Immature natural killer cell (primary cell): Measurements from ENCODE around the gene LARP1. TPM values are rescaled to one million over a fixed set of nuclear protein-coding genes. Genes with fewer than 3 reads are reported as not detected.

Source experiments
- DNase-seq, 3 donors: peaks; one replicate each; pipeline ENCODE4 v3.0.0; 2022; ENCODE audit warnings: mixed read lengths in 1 of 3
- H3K27ac Mint-ChIP-seq, 6 donors: one replicate each; pipeline ENCODE4 v1.8.0; 2020; ENCODE audit warnings: mixed read lengths in 6 of 6, mild to moderate bottlenecking in 5 of 6, inconsistent platforms in 4 of 6, moderate library complexity in 3 of 6
- H3K27me3 Mint-ChIP-seq, 3 donors: one replicate each; pipeline ENCODE4 v1.8.0; 2020 to 2021; ENCODE audit warnings: low read depth in 3 of 3, mild to moderate bottlenecking in 3 of 3, mixed read lengths in 3 of 3, moderate library complexity in 3 of 3, inconsistent platforms in 1 of 3
- H3K36me3 Mint-ChIP-seq, 3 donors: one replicate each; pipeline ENCODE4 v1.8.0; 2020; ENCODE audit warnings: mixed read lengths in 3 of 3, inconsistent platforms in 2 of 3, mild to moderate bottlenecking in 2 of 3
- H3K4me1 Mint-ChIP-seq, 2 donors: one replicate each; pipeline ENCODE4 v1.8.0; 2020; ENCODE audit warnings: inconsistent platforms in 2 of 2, mild to moderate bottlenecking in 2 of 2, mixed read lengths in 2 of 2, moderate library complexity in 1 of 2
- H3K4me3 Mint-ChIP-seq, 5 donors: one replicate each; pipeline ENCODE4 v1.8.0; 2020; ENCODE audit warnings: mild to moderate bottlenecking in 5 of 5, mixed read lengths in 5 of 5, inconsistent platforms in 3 of 5, moderate library complexity in 3 of 5
- H3K9me3 Mint-ChIP-seq, 6 donors: one replicate each; pipeline ENCODE4 v1.8.0; 2020; ENCODE audit warnings: mild to moderate bottlenecking in 6 of 6, mixed read lengths in 6 of 6, inconsistent platforms in 4 of 6, moderate library complexity in 3 of 6
- polyA plus RNA-seq, 3 donors: library from polyadenylated mRNA; unstranded; fragments of 300-500 nt; fragmentation: Illumina TruSeq; gene quantifications; one replicate each; pipeline ENCODE4 v1.2.3, GENCODE V29; 2021

Gene LARP1
- polyA plus RNA-seq, 3 donors from 2014 or later = 3.9 to 18.2 (median 5.0) TPM

GRCh38 chr5:154779105-154779504 lies 23.9 kb downstream of the LARP1 start:
- peak overlapping the region in 3 of 6 donors; percentile 24 to 64 (median 39) for H3K27ac Mint-ChIP-seq
- no peak for DNase-seq
- peaks cover 47 to 78% of the 10 kb centered on the region in 2 donors for H3K4me1 Mint-ChIP-seq
- no peaks in the 10 kb centered on the region for H3K27me3 Mint-ChIP-seq
- no peaks in the 10 kb centered on the region for H3K36me3 Mint-ChIP-seq
- H3K4me3 Mint-ChIP-seq = no peak overlapping the region
- no peaks in the 10 kb centered on the region for H3K9me3 Mint-ChIP-seq

- H3K36me3 Mint-ChIP-seq = no peaks in the 10 kb centered on the region
- H3K27me3 Mint-ChIP-seq = no peaks in the 10 kb centered on the region
- H3K27ac Mint-ChIP-seq = peak overlapping the region in 2 of 6 donors; percentile 20 to 31
- no peak for DNase-seq
- H3K9me3 Mint-ChIP-seq = no peaks in the 10 kb centered on the region
- peaks cover 47 to 78% of the 10 kb centered on the region in 2 donors for H3K4me1 Mint-ChIP-seq
- no peak overlapping the region for H3K4me3 Mint-ChIP-seq
Observed at GRCh38 chr5:154780128-154780527, 25.0 kb downstream of the LARP1 start.

- Mint-ChIP-seq H3K4me1 (peaks cover 59 to 84% of the 10 kb centered on the region in 2 donors), H3K36me3 (no peaks in the 10 kb centered on the region), H3K27ac (peak overlapping the region in 4 of 6 donors; percentile 16 to 79 (median 68)), H3K4me3 (no peak overlapping the region), H3K27me3 (no peaks in the 10 kb centered on the region), H3K9me3 (no peaks in the 10 kb centered on the region)
- DNase-seq = no peak
Observed at GRCh38 chr5:154782326-154782725, 27.1 kb downstream of the LARP1 start.

GRCh38 chr5:154782812-154783592 lies 27.8 kb downstream of the LARP1 start:
- peak overlapping the region; percentile 58 to 83 (median 80) for H3K27ac Mint-ChIP-seq
- peaks cover 66 to 90% of the 10 kb centered on the region in 2 donors for H3K4me1 Mint-ChIP-seq
- no peaks in the 10 kb centered on the region for H3K9me3 Mint-ChIP-seq
- peak overlapping the region in 1 of 5 donors; percentile 5 for H3K4me3 Mint-ChIP-seq
- H3K36me3 Mint-ChIP-seq = no peaks in the 10 kb centered on the region
- DNase-seq = no peak
- H3K27me3 Mint-ChIP-seq = no peaks in the 10 kb centered on the region

- peak; percentile 6 to 15 (median 14) for DNase-seq
- H3K36me3 Mint-ChIP-seq = no peaks in the 10 kb centered on the region
- H3K4me3 Mint-ChIP-seq = peak overlapping the region in 3 of 5 donors; percentile 10 to 39 (median 25)
- H3K4me1 Mint-ChIP-seq = peaks cover 73 to 91% of the 10 kb centered on the region in 2 donors
- H3K9me3 Mint-ChIP-seq = no peaks in the 10 kb centered on the region
- peak overlapping the region; percentile 32 to 83 (median 80) for H3K27ac Mint-ChIP-seq
- no peaks in the 10 kb centered on the region for H3K27me3 Mint-ChIP-seq
Observed at GRCh38 chr5:154783774-154784460, 28.7 kb downstream of the LARP1 start.

- Mint-ChIP-seq H3K9me3 (no peaks in the 10 kb centered on the region), H3K4me3 (peak overlapping the region in 3 of 5 donors; percentile 14 to 55 (median 43)), H3K36me3 (no peaks in the 10 kb centered on the region), H3K27ac (peak overlapping the region in 5 of 6 donors; percentile 24 to 83 (median 79)), H3K27me3 (no peaks in the 10 kb centered on the region), H3K4me1 (peaks cover 73 to 87% of the 10 kb centered on the region in 2 donors)
- DNase-seq = no peak
Observed at GRCh38 chr5:154784856-154785255, 29.7 kb downstream of the LARP1 start.

- no peak for DNase-seq
- H3K36me3 Mint-ChIP-seq = no peaks in the 10 kb centered on the region
- peaks cover 69 to 82% of the 10 kb centered on the region in 2 donors for H3K4me1 Mint-ChIP-seq
- H3K9me3 Mint-ChIP-seq = no peaks in the 10 kb centered on the region
- no peak overlapping the region for H3K4me3 Mint-ChIP-seq
- peaks cover 0 to 1% (median 0%) of the 10 kb centered on the region in 3 donors for H3K27me3 Mint-ChIP-seq
- H3K27ac Mint-ChIP-seq = peak overlapping the region in 3 of 6 donors; percentile 26 to 66 (median 28)
Observed at GRCh38 chr5:154786414-154786813, 31.2 kb downstream of the LARP1 start.

- Mint-ChIP-seq H3K36me3 (peaks cover 0 to 6% (median 2%) of the 10 kb centered on the region in 3 donors), H3K9me3 (no peaks in the 10 kb centered on the region), H3K27ac (peak overlapping the region; percentile 17 to 90 (median 64)), H3K4me3 (peak overlapping the region; percentile 0 to 73 (median 64)), H3K4me1 (peaks cover 54 to 77% of the 10 kb centered on the region in 2 donors), H3K27me3 (peaks cover 0 to 1% (median 0%) of the 10 kb centered on the region in 3 donors)
- no peak for DNase-seq
Observed at GRCh38 chr5:154788212-154788611, 33.0 kb downstream of the LARP1 start.

- Mint-ChIP-seq H3K27me3 (peaks cover 0 to 1% (median 0%) of the 10 kb centered on the region in 3 donors), H3K27ac (no peak overlapping the region), H3K36me3 (peaks cover 11 to 21% (median 13%) of the 10 kb centered on the region in 3 donors), H3K4me1 (peaks cover 24 to 44% of the 10 kb centered on the region in 2 donors), H3K9me3 (no peaks in the 10 kb centered on the region), H3K4me3 (no peak overlapping the region)
- DNase-seq = no peak
Observed at GRCh38 chr5:154791535-154791934, 36.4 kb downstream of the LARP1 start.

- no peak for DNase-seq
- H3K9me3 Mint-ChIP-seq = no peaks in the 10 kb centered on the region
- H3K27me3 Mint-ChIP-seq = peaks cover 0 to 1% (median 0%) of the 10 kb centered on the region in 3 donors
- no peak overlapping the region for H3K4me3 Mint-ChIP-seq
- peaks cover 11 to 24% (median 13%) of the 10 kb centered on the region in 3 donors for H3K36me3 Mint-ChIP-seq
- H3K4me1 Mint-ChIP-seq = peaks cover 4 to 21% of the 10 kb centered on the region in 2 donors
- peak overlapping the region in 3 of 6 donors; percentile 22 to 69 (median 30) for H3K27ac Mint-ChIP-seq
Observed at GRCh38 chr5:154793599-154794524, 38.7 kb downstream of the LARP1 start.

GRCh38 chr5:154794525-154795234 lies 39.5 kb downstream of the LARP1 start:
- Mint-ChIP-seq H3K9me3 (no peaks in the 10 kb centered on the region), H3K4me3 (no peak overlapping the region), H3K36me3 (peaks cover 11 to 30% (median 13%) of the 10 kb centered on the region in 3 donors), H3K4me1 (peaks cover 7 to 25% of the 10 kb centered on the region in 2 donors), H3K27ac (peak overlapping the region in 1 of 6 donors; percentile 69), H3K27me3 (peaks cover 0 to 1% (median 0%) of the 10 kb centered on the region in 3 donors)
- DNase-seq = no peak

- Mint-ChIP-seq H3K4me1 (peaks cover 11 to 25% of the 10 kb centered on the region in 2 donors), H3K27ac (no peak overlapping the region), H3K4me3 (no peak overlapping the region), H3K36me3 (peaks cover 11 to 35% (median 16%) of the 10 kb centered on the region in 3 donors), H3K27me3 (no peaks in the 10 kb centered on the region), H3K9me3 (no peaks in the 10 kb centered on the region)
- DNase-seq = no peak
Observed at GRCh38 chr5:154795235-154795596, 40.0 kb downstream of the LARP1 start.
